HEK293 (cell line): ENCODE results near the gene NEU3.

Source experiments
- CTCF ChIA-PET: fragments of 350-600 bp; formaldehyde crosslinking; extraction: SDS; loops from one replicate; lab custom pipeline; 2021; ENCODE audit warnings: antibody characterized with exemption; lab: Yijun Ruan, JAX
- POLR2A ChIA-PET: fragments of 300-600 bp; formaldehyde crosslinking; extraction: SDS; loops from one replicate; lab custom pipeline; 2020; ENCODE audit warnings: antibody characterized with exemption, inconsistent platforms; lab: Yijun Ruan, JAX
- H3K27ac ChIP-seq: fragments of 200-500 bp; sonication (Bioruptor generic); 2 replicates; pipeline ENCODE4 v1.5.1; 2014; ENCODE audit warnings: low read depth, low read length, control low read depth, inconsistent platforms; ENCODE audit errors: extremely low read depth
- H3K36me3 ChIP-seq, 2 experiments: fragments of 200-500 bp in 1 of 2; sonication (Bioruptor generic) in 1 of 2; 1 replicate in 1 of 2; 2 replicates in 1 of 2; pipeline ENCODE4 v1.5.1; 2014 to 2017; ENCODE audit warnings: inconsistent platforms in 2 of 2, low read length in 2 of 2; ENCODE audit not compliant: control insufficient read depth in 2 of 2, insufficient read depth in 1 of 2
- H3K4me1 ChIP-seq: fragments of 200-500 bp; sonication (Bioruptor generic); 2 replicates; pipeline ENCODE4 v1.5.1; 2014; ENCODE audit warnings: mild to moderate bottlenecking, low read length, inconsistent platforms; ENCODE audit not compliant: control insufficient read depth, insufficient read depth
- H3K4me3 ChIP-seq: 2 replicates; pipeline ENCODE4 v1.5.1; 2011; ENCODE audit warnings: low read depth, mild to moderate bottlenecking, control low read depth, low read length, moderate library complexity
- H3K9me3 ChIP-seq: fragments of 200-500 bp; sonication (Bioruptor generic); 2 replicates; pipeline ENCODE4 v1.5.1; 2014; ENCODE audit warnings: low read depth, low read length, inconsistent platforms; ENCODE audit not compliant: control insufficient read depth, insufficient read depth
- BCL11A ChIP-seq: fragments of 450-650 bp; formaldehyde crosslinking; IDR thresholded peaks from 2 replicates; pipeline ENCODE4 v1.5.1; 2016; ENCODE audit warnings: low read depth, missing biosample characterization, missing genetic modification characterization
- BCL6B ChIP-seq: fragments of 450-650 bp; formaldehyde crosslinking; IDR thresholded peaks from 2 replicates; pipeline ENCODE4 v1.5.1; 2017; ENCODE audit warnings: missing biosample characterization, missing genetic modification characterization
- HIC1 ChIP-seq: fragments of 450-650 bp; formaldehyde crosslinking; IDR thresholded peaks from 2 replicates; pipeline ENCODE4 v1.5.1; 2016; ENCODE audit warnings: missing biosample characterization, missing genetic modification characterization
- PATZ1 ChIP-seq: fragments of 450-650 bp; formaldehyde crosslinking; IDR thresholded peaks from 2 replicates; pipeline ENCODE4 v1.5.1; 2016; ENCODE audit warnings: missing biosample characterization, missing genetic modification characterization
- ZBTB11 ChIP-seq: fragments of 450-650 bp; formaldehyde crosslinking; conservative IDR thresholded peaks from 2 replicates; pipeline ENCODE4 v1.5.1; 2016; ENCODE audit warnings: low read depth, missing biosample characterization, missing genetic modification characterization
- ZBTB21 ChIP-seq: fragments of 450-650 bp; formaldehyde crosslinking; IDR thresholded peaks from 2 replicates; pipeline ENCODE4 v1.5.1; 2017; ENCODE audit warnings: missing biosample characterization, missing genetic modification characterization
- ZBTB7A ChIP-seq: fragments of 450-650 bp; formaldehyde crosslinking; IDR thresholded peaks from 2 replicates; pipeline ENCODE4 v1.5.1; 2016; ENCODE audit warnings: low read depth, missing biosample characterization, missing genetic modification characterization
- ZFP41 ChIP-seq: fragments of 450-650 bp; formaldehyde crosslinking; IDR thresholded peaks from 2 replicates; pipeline ENCODE4 v1.5.1; 2016; ENCODE audit warnings: missing biosample characterization, missing genetic modification characterization, borderline replicate concordance
- ZNF10 ChIP-seq: fragments of 450-650 bp; formaldehyde crosslinking; IDR thresholded peaks from 2 replicates; pipeline ENCODE4 v1.5.1; 2017; ENCODE audit warnings: missing biosample characterization, missing genetic modification characterization
- ZNF148 ChIP-seq: fragments of 450-650 bp; formaldehyde crosslinking; IDR thresholded peaks from 2 replicates; pipeline ENCODE4 v1.5.0; 2017; ENCODE audit warnings: missing biosample characterization, missing genetic modification characterization, borderline replicate concordance
- ZNF2 ChIP-seq: fragments of 450-650 bp; formaldehyde crosslinking; IDR thresholded peaks from 2 replicates; pipeline ENCODE4 v1.5.1; 2016; ENCODE audit warnings: missing biosample characterization, missing genetic modification characterization
- ZNF449 ChIP-seq: fragments of 450-650 bp; formaldehyde crosslinking; IDR thresholded peaks from 2 replicates; pipeline ENCODE4 v1.5.1; 2017; ENCODE audit warnings: missing biosample characterization, mild to moderate bottlenecking, missing genetic modification characterization, moderate library complexity
- ZNF549 ChIP-seq: fragments of 450-650 bp; IDR thresholded peaks from 2 replicates; pipeline ENCODE4 v1.5.1; 2018; ENCODE audit warnings: missing biosample characterization, missing genetic modification characterization, mild to moderate bottlenecking, inconsistent platforms, moderate library complexity
- ZNF610 ChIP-seq: fragments of 450-650 bp; formaldehyde crosslinking; IDR thresholded peaks from 2 replicates; pipeline ENCODE4 v1.5.1; 2016; ENCODE audit warnings: missing biosample characterization, missing genetic modification characterization, borderline replicate concordance
- ZNF660 ChIP-seq: fragments of 450-650 bp; IDR thresholded peaks from 2 replicates; pipeline ENCODE4 v1.5.1; 2018; ENCODE audit warnings: missing biosample characterization, mild to moderate bottlenecking, missing genetic modification characterization
- ZNF747 ChIP-seq: fragments of 450-650 bp; formaldehyde crosslinking; IDR thresholded peaks from 2 replicates; pipeline ENCODE4 v1.5.1; 2016; ENCODE audit warnings: missing biosample characterization, missing genetic modification characterization

The NEU3 gene

GRCh38 chr11:74970852-74971395, 17.8 kb upstream of the NEU3 start:
- Histone ChIP-seq H3K36me3 (peaks cover 0 to 71% of the 10 kb centered on the region in 2 experiments; a peak in 2 of 3 replicates), H3K27ac (no peak overlapping the region)
- POLR2A ChIA-PET: no interaction called here

More at GRCh38 chr11:74970852-74971395, 17.8 kb upstream of the NEU3 start:
- Histone ChIP-seq H3K4me3 (no peak overlapping the region), H3K9me3 (no peaks in the 10 kb centered on the region), H3K4me1 (no peaks in the 10 kb centered on the region)
- no peak for TF ChIP-seq BCL6B (tag by site-specific recombination)
- TF ChIP-seq HIC1 (tag by site-specific recombination): no peak
- TF ChIP-seq ZNF549: no peak
- TF ChIP-seq ZNF610 (tag by site-specific recombination): no peak
- TF ChIP-seq ZNF148 (tag by site-specific recombination): no peak
- no peak for TF ChIP-seq ZBTB7A
- no peak for TF ChIP-seq ZNF660 (tag by site-specific recombination)
- TF ChIP-seq ZNF2 (tag by site-specific recombination): no peak
- TF ChIP-seq BCL11A (tag by site-specific recombination): no peak
- no peak for TF ChIP-seq ZBTB21 (tag by site-specific recombination)
- TF ChIP-seq ZNF449 (tag by site-specific recombination): no peak
- TF ChIP-seq ZNF747 (tag by site-specific recombination): no peak
- TF ChIP-seq ZFP41 (tag by site-specific recombination): no peak
- TF ChIP-seq ZNF10 (tag by site-specific recombination): no peak
- no peak for TF ChIP-seq ZBTB11 (tag by site-specific recombination)
- no peak for TF ChIP-seq PATZ1 (tag by site-specific recombination)
- CTCF ChIA-PET: interaction anchor here (0.6 to 0.7 kb wide), 2 partner anchors 40 to 579 kb away, joined by 3 to 4 read pairs; no protein-coding TSS in a partner anchor
